Measurements from ENCODE around the gene PPAT. TPM values are rescaled to one million over a fixed set of nuclear protein-coding genes. Genes with fewer than 3 reads are reported as not detected.
A peak's percentile ranks its signal among the peaks of the same experiment; 100 is the strongest.

Gene PPAT
- total RNA-seq, 1 donor from 2014 or later: 4.7 TPM

DNA sequence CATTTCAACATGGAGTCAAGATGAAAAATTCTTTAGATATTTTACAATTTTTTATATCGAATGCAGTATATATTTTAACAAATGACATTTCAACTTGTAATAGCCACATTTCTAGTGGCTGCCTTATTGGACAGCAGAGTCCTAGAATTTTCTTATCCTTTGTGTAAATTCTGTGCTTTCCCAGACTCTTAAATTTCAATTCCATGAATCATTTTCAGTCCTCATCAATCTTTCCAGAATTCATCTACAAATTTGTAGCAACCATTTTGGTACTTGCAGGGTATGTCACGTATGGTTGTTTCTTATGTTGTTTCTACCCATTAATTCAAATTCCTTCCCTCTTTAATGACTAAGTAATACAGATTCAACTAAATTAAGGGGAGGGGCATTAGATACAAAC, 3.4 kb upstream of the PPAT start:
- DNase-seq (ENCODE audit: low spot score): no peak
- no peak for ATAC-seq

DNA sequence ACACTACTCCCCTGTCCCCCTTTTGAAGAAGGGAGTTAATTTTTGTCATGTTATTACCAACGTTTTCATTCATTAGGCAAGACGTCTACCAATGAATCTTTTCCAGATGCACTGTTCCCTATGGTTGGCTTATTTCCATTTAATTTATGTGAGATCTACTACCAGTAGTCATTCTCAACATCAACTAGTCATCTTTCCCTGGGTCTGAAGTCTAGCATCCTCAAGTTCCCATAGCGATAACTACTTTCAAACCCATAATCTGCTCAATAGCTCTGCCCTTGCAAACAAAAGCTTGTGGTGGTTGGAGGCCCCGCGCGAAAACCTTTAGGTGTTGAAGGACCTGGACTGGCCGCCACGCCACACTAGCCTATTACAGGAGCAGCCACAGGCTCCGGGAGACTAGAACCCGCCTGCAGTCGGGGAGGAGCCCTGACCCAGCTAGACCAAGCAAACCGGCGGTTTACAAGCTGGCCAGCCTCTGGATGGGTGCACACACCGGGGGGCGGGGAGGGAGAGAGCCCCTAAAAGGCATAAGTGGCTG, 746 bp downstream of the PPAT start:
- DNase-seq (ENCODE audit: low spot score): no peak
- peak; percentile 20 for ATAC-seq

DNA sequence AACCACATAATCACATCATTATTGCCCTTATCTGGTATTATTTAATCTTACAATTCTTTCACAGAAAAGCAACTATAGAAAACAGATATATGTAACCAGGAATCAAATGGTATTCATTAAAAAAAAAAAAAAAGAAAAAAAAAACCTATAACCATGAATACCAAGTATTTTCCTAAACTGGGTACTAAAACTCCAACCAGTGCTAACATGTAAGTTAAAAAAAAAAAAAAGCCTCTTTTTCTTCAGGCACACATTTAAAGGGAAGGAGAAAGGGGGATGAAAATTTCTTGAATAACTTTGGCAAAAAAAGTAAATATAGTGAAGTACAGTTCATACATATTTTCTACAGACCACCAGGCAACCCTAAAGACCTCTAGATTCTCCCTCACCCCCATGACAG, 2.1 kb downstream of the PPAT start:
- ATAC-seq (no peak), DNase-seq (ENCODE audit: low spot score) (no peak)

GRCh38 chr4:56430203-56430602, 5.2 kb downstream of the PPAT start:
- ATAC-seq: no peak
- DNase-seq (ENCODE audit: low spot score): no peak

DNA sequence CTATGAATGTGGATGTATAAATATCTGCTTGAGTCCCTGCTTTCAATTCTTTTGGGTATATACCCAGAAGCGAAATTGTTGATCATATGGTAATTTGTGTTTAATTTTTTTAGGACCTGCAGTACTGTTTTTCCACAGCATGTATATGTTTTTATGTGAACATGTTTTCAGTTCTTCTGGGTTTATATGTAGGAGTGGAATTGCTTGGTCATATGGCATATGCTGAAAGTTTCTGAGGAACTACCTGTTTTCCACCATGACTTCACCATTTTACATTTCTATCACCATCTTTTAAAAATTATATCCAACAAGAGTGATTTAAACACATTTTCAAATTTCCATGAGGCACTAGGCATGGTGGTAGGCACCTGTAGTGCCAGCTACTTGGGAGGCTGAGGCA, 8.2 kb downstream of the PPAT start:
- ATAC-seq (no peak), DNase-seq (ENCODE audit: low spot score) (no peak)

DNA sequence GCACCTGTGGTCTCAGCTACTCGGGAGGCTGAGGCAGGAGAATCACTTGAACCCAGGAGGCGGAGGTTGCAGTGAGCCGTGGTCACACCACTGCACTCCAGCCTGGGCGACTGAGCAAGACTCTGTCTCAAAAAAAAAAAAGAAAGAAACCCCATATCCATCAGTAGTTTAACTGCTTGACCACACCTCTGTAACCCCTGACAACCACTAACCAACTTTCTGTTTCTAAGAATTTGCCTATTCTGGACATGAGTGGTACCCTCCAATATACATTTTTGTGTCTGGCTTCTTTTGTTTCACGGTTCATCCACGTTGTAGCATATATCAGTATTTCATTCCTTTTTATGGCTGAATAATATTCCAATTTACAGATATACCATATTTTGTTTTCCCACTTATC, 9.1 kb downstream of the PPAT start:
- DNase-seq (ENCODE audit: low spot score): no peak
- no peak for ATAC-seq

GRCh38 chr4:56425518-56425917, 9.9 kb downstream of the PPAT start:
- ATAC-seq (no peak), DNase-seq (ENCODE audit: low spot score) (no peak)

GRCh38 chr4:56424697-56425514, 10.5 kb downstream of the PPAT start:
- no peak for DNase-seq (ENCODE audit: low spot score)
- ATAC-seq: peak; percentile 72

- DNase-seq (ENCODE audit: low spot score): no peak
- ATAC-seq: no peak
Observed at GRCh38 chr4:56424176-56424575, 11.2 kb downstream of the PPAT start.

- no peak for DNase-seq (ENCODE audit: low spot score)
- ATAC-seq: no peak
Observed at GRCh38 chr4:56417396-56417795, 18.0 kb downstream of the PPAT start.

GRCh38 chr4:56416349-56416748, 19.1 kb downstream of the PPAT start:
- no peak for DNase-seq (ENCODE audit: low spot score)
- no peak for ATAC-seq

- ATAC-seq (no peak), DNase-seq (ENCODE audit: low spot score) (no peak)
Observed at GRCh38 chr4:56414135-56414670, 21.2 kb downstream of the PPAT start.

DNA sequence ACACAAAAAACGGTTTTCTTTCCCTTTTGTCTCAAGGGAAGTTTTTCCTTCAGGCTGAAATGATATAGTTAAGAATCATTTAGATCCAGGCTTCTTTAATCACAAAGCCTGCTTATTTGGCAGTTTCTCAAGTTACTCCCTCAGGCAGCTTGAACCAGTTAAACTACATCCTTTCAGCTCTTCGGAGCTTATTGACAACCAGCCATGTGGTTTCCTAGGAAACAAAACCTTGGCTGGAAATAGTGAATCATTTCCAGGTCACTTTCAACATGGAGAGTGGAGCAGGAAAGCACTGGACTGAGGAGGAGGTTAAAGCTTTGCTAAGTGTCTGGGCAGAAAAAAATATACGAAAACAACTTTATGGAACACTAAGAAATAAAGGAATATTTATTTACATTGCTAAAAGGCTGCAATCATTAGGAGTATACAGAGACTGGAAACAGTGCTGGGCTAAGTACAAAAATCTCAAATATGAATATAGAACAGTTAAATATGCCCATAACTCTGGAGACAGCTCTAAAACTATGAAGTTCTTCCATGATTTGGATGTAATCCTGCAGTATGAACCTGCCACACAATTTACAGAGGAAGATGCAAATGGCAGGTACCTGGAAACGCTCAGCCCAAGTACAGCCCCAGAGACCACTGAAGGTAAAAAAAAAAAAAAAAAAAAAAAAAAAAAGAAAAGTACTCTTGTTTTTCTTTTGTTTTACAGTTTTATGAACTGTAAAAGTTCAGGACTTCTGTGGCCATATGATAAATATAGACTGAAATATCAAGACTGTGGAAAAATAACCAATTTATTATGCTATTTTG, 25.0 kb downstream of the PPAT start:
- peak; percentile 59 for DNase-seq (ENCODE audit: low spot score)
- peak; percentile 96 for ATAC-seq

DNA sequence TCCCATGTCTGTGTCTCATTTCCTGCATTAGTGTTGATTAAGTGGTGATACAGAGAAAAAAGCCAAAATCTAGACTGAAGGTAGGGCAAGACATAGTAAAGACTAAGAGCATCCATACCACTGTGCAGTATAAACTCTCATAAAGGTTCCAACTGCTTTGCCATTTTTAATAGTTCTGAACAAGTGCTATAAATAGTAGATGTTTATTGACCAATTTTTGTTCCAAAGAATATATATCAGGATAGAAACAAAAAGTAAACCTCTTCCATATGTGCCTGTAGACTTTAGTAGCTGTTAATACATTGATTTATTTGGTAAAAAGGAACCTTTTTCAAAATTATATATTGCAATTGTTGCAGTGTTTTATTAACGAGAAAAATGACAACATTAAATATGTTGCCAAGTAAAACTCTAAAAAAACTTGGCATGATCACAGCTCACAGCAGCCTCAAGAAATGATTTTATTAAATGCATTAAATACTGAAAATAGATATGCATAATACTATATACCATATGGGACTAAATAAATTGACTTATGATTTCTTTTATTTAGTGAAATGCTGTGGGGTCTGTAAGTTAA, 25.8 kb downstream of the PPAT start:
- ATAC-seq (no peak), DNase-seq (ENCODE audit: low spot score) (no peak)

- DNase-seq (ENCODE audit: low spot score) (no peak), ATAC-seq (no peak)
Observed at GRCh38 chr4:56408978-56409377, 26.4 kb downstream of the PPAT start.

GRCh38 chr4:56406151-56406550, 29.3 kb downstream of the PPAT start:
- no peak for DNase-seq (ENCODE audit: low spot score)
- ATAC-seq: peak; percentile 64

DNA sequence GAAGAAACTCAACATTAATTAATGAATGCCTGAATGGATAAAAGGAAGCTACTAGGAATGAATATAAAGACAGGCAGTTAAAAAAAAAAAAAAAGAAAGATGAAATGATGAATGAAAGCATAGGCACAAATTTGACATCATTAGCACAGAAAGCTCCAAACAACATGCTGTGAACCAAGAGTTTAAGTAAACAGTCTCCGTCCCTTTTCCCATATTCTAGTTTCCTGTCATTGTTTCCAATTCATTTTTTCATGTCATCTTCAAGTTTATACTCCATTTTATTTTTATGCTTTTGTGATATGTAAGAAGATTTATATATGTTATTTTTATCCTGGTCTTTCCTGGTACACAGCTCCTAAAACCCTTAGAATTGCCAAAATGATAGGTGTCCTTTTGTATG, 30.4 kb downstream of the PPAT start:
- ATAC-seq (no peak), DNase-seq (ENCODE audit: low spot score) (no peak)

GRCh38 chr4:56400560-56400959, 34.9 kb downstream of the PPAT start:
- no peak for DNase-seq (ENCODE audit: low spot score)
- no peak for ATAC-seq

GRCh38 chr4:56391270-56391669, 44.1 kb downstream of the PPAT start:
- DNase-seq (ENCODE audit: low spot score) (no peak), ATAC-seq (no peak)

GRCh38 chr4:56389558-56389957, 45.9 kb downstream of the PPAT start:
- DNase-seq (ENCODE audit: low spot score) (no peak), ATAC-seq (no peak)

DNA sequence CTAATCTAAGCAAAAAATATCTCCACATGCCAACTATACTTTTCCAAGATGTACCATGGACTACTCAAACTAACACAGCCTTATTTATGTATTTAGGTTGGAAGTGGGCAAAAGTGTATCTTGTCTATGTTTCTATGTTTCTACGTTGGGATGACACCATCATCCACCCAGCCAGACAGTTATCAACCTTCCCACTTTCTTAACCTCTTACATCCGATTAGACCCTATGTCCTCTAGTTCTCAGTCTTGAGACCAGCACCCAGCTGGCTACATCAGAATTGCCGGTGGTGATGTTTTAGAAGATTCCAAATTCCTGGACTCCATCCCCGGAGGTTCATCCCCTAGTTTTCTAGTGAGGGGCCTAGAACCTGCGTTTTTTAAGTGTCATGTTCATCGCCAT, 47.1 kb downstream of the PPAT start:
- ATAC-seq: no peak
- no peak for DNase-seq (ENCODE audit: low spot score)

Data from left lobe of liver (tissue), 2 donors.